ENCODE results near the gene MROH8. TPM values are rescaled to one million over a fixed set of nuclear protein-coding genes. Genes with fewer than 3 reads are reported as not detected.

MROH8 gene
- polyA plus RNA-seq, 1 donor (not counting 4 experiments of a cell fraction or from before 2014, with no cell fraction given), result 0.39 TPM

DNA sequence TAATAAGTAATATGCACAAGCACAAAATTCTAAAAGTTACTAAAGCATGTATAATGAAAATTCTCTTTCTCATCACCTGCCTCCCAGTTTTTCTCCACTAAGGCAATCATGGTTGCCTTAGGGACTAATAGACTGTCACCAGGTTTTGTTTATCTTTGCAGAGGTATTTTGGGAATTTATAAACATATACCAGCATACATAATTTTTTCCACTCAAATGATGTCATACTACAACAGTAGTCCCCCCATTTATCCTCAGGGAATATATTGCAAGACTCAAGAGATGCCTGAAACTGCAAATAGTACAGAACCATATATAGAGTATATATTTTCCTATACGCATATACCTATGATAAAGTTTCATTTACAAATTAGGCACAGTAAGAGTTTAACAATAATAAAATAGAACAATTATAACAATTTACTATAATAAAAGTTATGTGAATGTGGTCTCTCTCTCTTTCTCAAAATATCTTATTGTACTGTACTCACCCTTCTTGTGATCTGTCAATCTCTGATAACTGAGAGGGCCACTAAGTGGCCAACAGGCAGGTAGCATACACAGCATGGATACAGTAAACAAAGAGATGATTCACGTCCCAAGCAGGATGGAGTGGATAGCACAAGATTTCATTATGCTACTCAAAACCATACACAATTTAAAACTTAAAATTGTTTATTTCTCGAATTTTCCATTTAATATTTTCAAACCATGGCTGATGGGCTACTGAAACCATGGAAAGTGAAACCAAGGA, 103.2 kb downstream of the MROH8 start:
- Histone ChIP-seq H4K20me1 (ENCODE audit: control insufficient read depth, extremely low read depth, insufficient read depth, low read length) (no peaks in the 10 kb centered on the region), H3K9me1 (ENCODE audit: control insufficient read depth, extremely low read depth, insufficient read depth, low read length) (no peaks in the 10 kb centered on the region), H3K4me3 (ENCODE audit: control insufficient read depth in 2 of 3, extremely low read depth in 1 of 3, insufficient read depth in 2 of 3, low read depth in 1 of 3, low read length in 3 of 3) (no peak overlapping the region), H3K27me3 (ENCODE audit: control insufficient read depth, extremely low read depth, insufficient read depth, low read length) (no peaks in the 10 kb centered on the region), H3K4me1 (ENCODE audit: control insufficient read depth, extremely low read depth, insufficient read depth, low read length) (peaks cover 6% of the 10 kb centered on the region), H3K79me2 (ENCODE audit: control insufficient read depth, insufficient read depth, low read length) (peaks cover 10% of the 10 kb centered on the region), H3K9ac (ENCODE audit: control insufficient read depth, extremely low read depth, insufficient read depth, low read length) (no peak overlapping the region), H3K27ac (ENCODE audit: control insufficient read depth, insufficient read depth, low read length) (no peak overlapping the region), H3K9me3 (ENCODE audit: control insufficient read depth, low read depth, low read length) (no peaks in the 10 kb centered on the region), H3K4me2 (ENCODE audit: control insufficient read depth, extremely low read depth, insufficient read depth, low read depth, low read length) (no peak overlapping the region), H2AFZ (ENCODE audit: control insufficient read depth, low read length) (no peak overlapping the region), H3K36me3 (ENCODE audit: control insufficient read depth in 2 of 2, extremely low read depth in 1 of 2, insufficient read depth in 2 of 2, low read length in 2 of 2) (no peaks in the 10 kb centered on the region)
- TF ChIP-seq CTCF (optimal IDR thresholded peaks at IDR 0.05 in 1 of 3, IDR thresholded peaks at IDR 0.05 in 1 of 3, conservative IDR thresholded peaks at IDR 0.05 in 1 of 3; ENCODE audit: extremely low read depth in 1 of 3, insufficient read depth in 2 of 3, low read length in 3 of 3), result no peak
- no peak for TF ChIP-seq EZH2 (IDR thresholded peaks at IDR 0.05; ENCODE audit: low read length)
- dilution Hi-C loops (cut with MboI; ENCODE audit: extremely low pct_ligation_motif_present, low sequenced_read_pairs), result no loop called here
- no peak for FAIRE-seq
- DNase-seq (ENCODE audit: low read depth, low spot score), result no peak

- DNase-seq (ENCODE audit: low read depth, low spot score) (no peak), FAIRE-seq (no peak)
- Histone ChIP-seq H3K9me1 (ENCODE audit: control insufficient read depth, extremely low read depth, insufficient read depth, low read length) (no peaks in the 10 kb centered on the region), H3K4me1 (ENCODE audit: control insufficient read depth, extremely low read depth, insufficient read depth, low read length) (peaks cover 13% of the 10 kb centered on the region), H2AFZ (ENCODE audit: control insufficient read depth, low read length) (no peak overlapping the region), H3K4me3 (ENCODE audit: control insufficient read depth in 2 of 3, extremely low read depth in 1 of 3, insufficient read depth in 2 of 3, low read depth in 1 of 3, low read length in 3 of 3) (no peak overlapping the region), H3K9ac (ENCODE audit: control insufficient read depth, extremely low read depth, insufficient read depth, low read length) (no peak overlapping the region), H3K27ac (ENCODE audit: control insufficient read depth, insufficient read depth, low read length) (peak overlapping the region; percentile 30), H3K27me3 (ENCODE audit: control insufficient read depth, extremely low read depth, insufficient read depth, low read length) (no peaks in the 10 kb centered on the region), H4K20me1 (ENCODE audit: control insufficient read depth, extremely low read depth, insufficient read depth, low read length) (no peaks in the 10 kb centered on the region), H3K4me2 (ENCODE audit: control insufficient read depth, extremely low read depth, insufficient read depth, low read depth, low read length) (no peak overlapping the region), H3K9me3 (ENCODE audit: control insufficient read depth, low read depth, low read length) (no peaks in the 10 kb centered on the region), H3K36me3 (ENCODE audit: control insufficient read depth in 2 of 2, extremely low read depth in 1 of 2, insufficient read depth in 2 of 2, low read length in 2 of 2) (no peaks in the 10 kb centered on the region), H3K79me2 (ENCODE audit: control insufficient read depth, insufficient read depth, low read length) (peaks cover 12% of the 10 kb centered on the region)
- dilution Hi-C loops (cut with MboI; ENCODE audit: extremely low pct_ligation_motif_present, low sequenced_read_pairs), result no loop called here
- TF ChIP-seq CTCF (optimal IDR thresholded peaks at IDR 0.05 in 1 of 3, IDR thresholded peaks at IDR 0.05 in 1 of 3, conservative IDR thresholded peaks at IDR 0.05 in 1 of 3; ENCODE audit: extremely low read depth in 1 of 3, insufficient read depth in 2 of 3, low read length in 3 of 3) (no peak), EZH2 (IDR thresholded peaks at IDR 0.05; ENCODE audit: low read length) (no peak)
Observed at GRCh38 chr20:37072293-37073196, 106.8 kb downstream of the MROH8 start.

Data from keratinocyte (primary cell).